Breast epithelium (tissue), 4 donors: ENCODE measurements around the gene SAA2. TPM values are rescaled to one million over a fixed set of nuclear protein-coding genes. Genes with fewer than 3 reads are reported as not detected.

Experiments used
- DNase-seq, 2 donors: peaks; one replicate each; pipeline ENCODE4 v3.0.0-alpha.2; 2019; ENCODE audit warnings: low spot score in 2 of 2
- H3K27ac ChIP-seq, 2 donors: fragments of 200-600 bp; sonication (generic) in 1 of 2; one replicate each; pipeline ENCODE4 v1.5.1; 2016 to 2019; ENCODE audit warnings: mild to moderate bottlenecking in 1 of 2
- H3K27me3 ChIP-seq, 2 donors: fragments of 200-600 bp; sonication (generic) in 1 of 2; one replicate each; pipeline versions ENCODE4 v1.5.1 to v1.6.0; 2017 to 2019; ENCODE audit warnings: control low read depth in 1 of 2, mild to moderate bottlenecking in 1 of 2
- H3K36me3 ChIP-seq: fragments of 200-600 bp; one replicate; pipeline ENCODE4 v1.5.1; 2019
- H3K4me1 ChIP-seq, 2 donors: fragments of 200-600 bp; sonication (generic); one replicate each; pipeline ENCODE4 v1.5.1; 2016 to 2019; ENCODE audit warnings: control low read depth in 1 of 2
- H3K4me3 ChIP-seq, 3 donors: fragments of 200-600 bp; sonication (generic); 1 replicate in 2 of 3; 2 replicates in 1 of 3; pipeline ENCODE4 v1.5.1; 2016 to 2019; ENCODE audit warnings: mild to moderate bottlenecking in 3 of 3, moderate library complexity in 2 of 3
- H3K9me3 ChIP-seq, 2 donors: fragments of 200-600 bp; sonication (generic) in 1 of 2; one replicate each; pipeline ENCODE4 v1.5.1; 2016 to 2019; ENCODE audit warnings: control low read depth in 1 of 2
- CTCF ChIP-seq, 3 donors: fragments of 450-650 bp; IDR thresholded peaks; one replicate each; pipeline ENCODE4 v1.5.1; 2016 to 2017; ENCODE audit warnings: antibody characterized with exemption in 3 of 3, mild to moderate bottlenecking in 3 of 3, moderate library complexity in 3 of 3
- POLR2A ChIP-seq: fragments of 450-650 bp; IDR thresholded peaks from one replicate; pipeline ENCODE4 v1.6.1; 2016; ENCODE audit warnings: antibody characterized with exemption, mild to moderate bottlenecking, moderate library complexity
- POLR2AphosphoS5 ChIP-seq, 3 donors: sonication (generic); formaldehyde crosslinking; IDR thresholded peaks; one replicate each; pipeline ENCODE4 v1.6.1; 2017; ENCODE audit warnings: antibody characterized with exemption in 3 of 3
- intact Hi-C: fragments of 100-400 bp; cut with DNase I; formaldehyde crosslinking; loops from one replicate; pipeline ENCODE4 v1.15.1; 2023; ENCODE audit warnings: low total_unique reads
- total RNA-seq, 3 donors: library from RNA; depleted of rRNA; stranded (reverse); fragments of >200 nt; gene quantifications; one replicate each; pipeline ENCODE4 v1.1.0, GENCODE V29; 2016

The SAA2 gene
- 100 to 1,000 TPM in 2 of 3 donors, 1 to 10 TPM in 1; 7.5 to 567 (median 428) TPM for total RNA-seq

- H3K27ac ChIP-seq = peak within 1 kb of the TSS; percentile 75 to 87
- DNase-seq = peak in 1 of 2 donors; percentile 76
- intact Hi-C loops = no loop called here
Observed at GRCh38 chr11:18248561-18248960, at the start of gene SAA2. SAA2 (minus strand) TSS chr11:18248668; CDS start chr11:18248011, 657 bp downstream.

GRCh38 chr11:18295316-18295715 is 46.8 kb upstream of the SAA2 start:
- Histone ChIP-seq H3K9me3 (no peaks in the 10 kb centered on the region), H3K4me1 (no peaks in the 10 kb centered on the region), H3K4me3 (no peak overlapping the region), H3K27me3 (no peaks in the 10 kb centered on the region), H3K27ac (no peak overlapping the region), H3K36me3 (peaks cover 17% of the 10 kb centered on the region)
- TF ChIP-seq CTCF (IDR thresholded peaks at IDR 0.05) (no peak), POLR2AphosphoS5 (IDR thresholded peaks at IDR 0.05) (no peak), POLR2A (no peak)
- no peak for DNase-seq
- intact Hi-C loops = no loop called here

More at GRCh38 chr11:18248561-18248960, at the start of gene SAA2:
- Histone ChIP-seq H3K4me3 (peak within 1 kb of the TSS in 2 of 3 donors; percentile 32 to 40), H3K27me3 (no peaks in the 10 kb centered on the region), H3K4me1 (no peaks in the 10 kb centered on the region), H3K9me3 (no peaks in the 10 kb centered on the region), H3K36me3 (no peaks in the 10 kb centered on the region)
- TF ChIP-seq POLR2AphosphoS5 (IDR thresholded peaks at IDR 0.05) (peak in 1 of 3 donors; percentile 59), CTCF (IDR thresholded peaks at IDR 0.05) (no peak)

- intact Hi-C loops = no loop called here
- Histone ChIP-seq H3K27me3 (no peaks in the 10 kb centered on the region), H3K27ac (no peak overlapping the region), H3K36me3 (peaks cover 14% of the 10 kb centered on the region), H3K4me1 (no peaks in the 10 kb centered on the region), H3K4me3 (no peak overlapping the region), H3K9me3 (no peaks in the 10 kb centered on the region)
- no peak for DNase-seq
- TF ChIP-seq POLR2AphosphoS5 (IDR thresholded peaks at IDR 0.05) (no peak), POLR2A (no peak), CTCF (IDR thresholded peaks at IDR 0.05) (no peak)
Observed at GRCh38 chr11:18294862-18295261, 46.4 kb upstream of the SAA2 start.

DNA sequence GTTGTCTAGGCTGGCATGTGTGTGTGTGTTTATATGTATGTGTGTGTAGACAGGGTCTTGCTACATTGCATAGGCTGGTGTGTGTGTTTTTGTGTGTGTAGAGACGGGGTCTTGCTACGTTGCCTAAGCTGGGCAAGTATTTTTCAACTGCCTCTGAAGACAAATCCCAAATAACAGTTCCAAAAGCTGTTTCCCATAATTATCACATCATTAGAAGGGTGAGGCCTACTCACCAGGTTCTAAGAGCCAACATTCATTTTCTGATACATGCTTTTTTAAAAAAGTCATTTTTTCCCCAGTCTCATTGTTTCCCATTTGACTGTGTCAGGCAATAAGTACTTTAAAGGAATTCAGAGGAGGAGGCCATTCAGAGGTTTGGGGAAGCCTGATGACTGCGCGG is 40.4 kb upstream of the SAA2 start:
- intact Hi-C loops = no loop called here
- no peak for DNase-seq
- Histone ChIP-seq H3K27me3 (no peaks in the 10 kb centered on the region), H3K36me3 (peaks cover 13% of the 10 kb centered on the region), H3K9me3 (no peaks in the 10 kb centered on the region), H3K4me3 (no peak overlapping the region), H3K4me1 (no peaks in the 10 kb centered on the region), H3K27ac (no peak overlapping the region)
- no peak for TF ChIP-seq POLR2A
- TF ChIP-seq CTCF (IDR thresholded peaks at IDR 0.05) = no peak
- TF ChIP-seq POLR2AphosphoS5 (IDR thresholded peaks at IDR 0.05) = no peak

GRCh38 chr11:18285841-18286240 is 37.4 kb upstream of the SAA2 start:
- Histone ChIP-seq H3K27me3 (no peaks in the 10 kb centered on the region), H3K9me3 (no peaks in the 10 kb centered on the region), H3K27ac (no peak overlapping the region), H3K4me3 (no peak overlapping the region), H3K4me1 (no peaks in the 10 kb centered on the region), H3K36me3 (peaks cover 13% of the 10 kb centered on the region)
- no peak for DNase-seq
- TF ChIP-seq POLR2A = no peak
- no peak for TF ChIP-seq POLR2AphosphoS5 (IDR thresholded peaks at IDR 0.05)
- TF ChIP-seq CTCF (IDR thresholded peaks at IDR 0.05) = no peak
- intact Hi-C loops = no loop called here
